ENCODE data around the gene PPP1R2. TPM values are rescaled to one million over a fixed set of nuclear protein-coding genes. Genes with fewer than 3 reads are reported as not detected.

The PPP1R2 gene
- total RNA-seq, 4 donors from 2014 or later: 31.8 to 60.5 (median 46.1) TPM

DNA sequence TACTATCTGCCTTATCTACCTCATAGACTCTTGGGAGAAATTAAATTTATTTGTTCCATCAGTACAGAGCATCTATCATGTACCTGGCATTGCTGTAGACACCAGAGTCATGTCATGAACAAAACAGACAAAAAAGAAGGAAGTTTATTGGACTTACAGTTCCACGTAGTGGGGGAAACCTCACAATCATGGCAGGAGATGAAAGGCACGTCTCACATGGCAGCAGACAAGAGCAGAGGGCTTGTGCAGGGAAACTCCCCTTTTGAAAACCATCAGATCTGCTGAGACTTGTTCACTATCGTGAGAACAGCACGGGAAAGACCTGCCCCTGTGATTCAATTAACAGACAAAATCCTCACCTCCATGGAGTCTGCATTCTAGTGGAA, 74.7 kb downstream of the PPP1R2 start:
- Histone ChIP-seq H3K4me3 (no peak overlapping the region), H3K27ac (no peak overlapping the region), H3K4me1 (peaks cover 0 to 4% (median 0%) of the 10 kb centered on the region in 3 donors), H3K27me3 (no peaks in the 10 kb centered on the region), H3K36me3 (no peaks in the 10 kb centered on the region), H3K9me3 (peaks cover 0 to 13% (median 0%) of the 10 kb centered on the region in 3 donors)
- TF ChIP-seq, protein P1, sequence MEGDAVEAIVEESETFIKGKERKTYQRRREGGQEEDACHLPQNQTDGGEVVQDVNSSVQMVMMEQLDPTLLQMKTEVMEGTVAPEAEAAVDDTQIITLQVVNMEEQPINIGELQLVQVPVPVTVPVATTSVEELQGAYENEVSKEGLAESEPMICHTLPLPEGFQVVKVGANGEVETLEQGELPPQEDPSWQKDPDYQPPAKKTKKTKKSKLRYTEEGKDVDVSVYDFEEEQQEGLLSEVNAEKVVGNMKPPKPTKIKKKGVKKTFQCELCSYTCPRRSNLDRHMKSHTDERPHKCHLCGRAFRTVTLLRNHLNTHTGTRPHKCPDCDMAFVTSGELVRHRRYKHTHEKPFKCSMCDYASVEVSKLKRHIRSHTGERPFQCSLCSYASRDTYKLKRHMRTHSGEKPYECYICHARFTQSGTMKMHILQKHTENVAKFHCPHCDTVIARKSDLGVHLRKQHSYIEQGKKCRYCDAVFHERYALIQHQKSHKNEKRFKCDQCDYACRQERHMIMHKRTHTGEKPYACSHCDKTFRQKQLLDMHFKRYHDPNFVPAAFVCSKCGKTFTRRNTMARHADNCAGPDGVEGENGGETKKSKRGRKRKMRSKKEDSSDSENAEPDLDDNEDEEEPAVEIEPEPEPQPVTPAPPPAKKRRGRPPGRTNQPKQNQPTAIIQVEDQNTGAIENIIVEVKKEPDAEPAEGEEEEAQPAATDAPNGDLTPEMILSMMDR (IDR thresholded peaks at IDR 0.05): no peak
- TF ChIP-seq POLR2A (IDR thresholded peaks at IDR 0.05): no peak
- no peak for DNase-seq
- intact Hi-C loops (cut with DNase I): no loop called here
- WGBS, 2 donors: 16 to 37% methylated on average over 4 of the region's 4 CpGs

DNA sequence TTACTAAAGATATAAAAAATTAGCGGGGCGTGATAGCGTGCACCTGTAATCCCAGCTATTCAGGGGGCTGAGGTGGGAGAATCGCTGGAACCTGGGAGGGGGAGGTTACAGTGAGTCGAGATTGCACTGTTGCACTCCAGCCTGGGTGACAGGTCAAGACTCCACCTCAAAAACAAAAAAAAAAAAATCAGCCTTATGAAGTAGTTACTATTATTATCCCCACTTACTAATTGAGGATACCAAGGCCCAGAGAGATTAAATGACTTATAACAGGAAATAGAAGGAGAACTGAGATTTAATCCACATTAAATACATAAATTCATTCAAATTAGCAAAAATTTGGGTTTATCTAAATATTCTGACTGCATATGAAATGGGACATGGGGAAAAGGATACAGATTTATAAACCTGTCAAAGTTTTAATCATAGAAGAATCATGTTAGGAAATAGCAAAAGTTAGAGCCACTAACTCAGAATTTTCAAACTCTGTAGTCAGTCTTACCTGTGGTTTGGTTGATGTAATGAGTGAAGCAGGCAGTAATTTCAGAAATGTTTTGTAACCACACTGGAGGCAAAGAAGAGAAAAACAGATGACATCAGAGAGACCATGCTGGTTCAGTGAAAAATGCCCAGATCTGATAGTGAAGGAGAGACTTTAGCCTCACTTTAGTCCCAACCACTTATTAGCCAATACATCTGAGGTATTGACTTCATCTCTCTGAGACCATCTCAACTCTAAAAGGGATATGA, 75.3 kb downstream of the PPP1R2 start:
- Histone ChIP-seq H3K9me3 (peaks cover 0 to 13% (median 0%) of the 10 kb centered on the region in 3 donors), H3K27me3 (no peaks in the 10 kb centered on the region), H3K4me1 (peaks cover 0 to 10% (median 0%) of the 10 kb centered on the region in 3 donors), H3K36me3 (no peaks in the 10 kb centered on the region), H3K4me3 (no peak overlapping the region), H3K27ac (no peak overlapping the region)
- no peak for DNase-seq
- TF ChIP-seq, protein P1 (IDR thresholded peaks at IDR 0.05): no peak
- TF ChIP-seq POLR2A (IDR thresholded peaks at IDR 0.05): no peak
- intact Hi-C loops (cut with DNase I): no loop called here
- WGBS, 2 donors: 88 to 100% methylated on average over 4 to 5 of the region's 5 CpGs

GRCh38 chr3:195466251-195466650, 76.9 kb downstream of the PPP1R2 start:
- H3K4me3 ChIP-seq: no peak overlapping the region
- peaks cover 5 to 23% (median 9%) of the 10 kb centered on the region in 3 donors for H3K4me1 ChIP-seq
- H3K36me3 ChIP-seq: no peaks in the 10 kb centered on the region
- no peak for DNase-seq
- H3K9me3 ChIP-seq: peaks cover 0 to 13% (median 0%) of the 10 kb centered on the region in 3 donors
- H3K27ac ChIP-seq: no peak overlapping the region
- no peaks in the 10 kb centered on the region for H3K27me3 ChIP-seq
- 83 to 90% methylated on average over 4 of the region's 4 CpGs for WGBS, 2 donors
- intact Hi-C loops (cut with DNase I): no loop called here
- TF ChIP-seq, protein P1 (IDR thresholded peaks at IDR 0.05): no peak
- no peak for TF ChIP-seq POLR2A (IDR thresholded peaks at IDR 0.05)

Small RNA genes within 50 kb of the gene (small RNA-seq; reads per million reads assigned to genes)
- gene RN7SL73P (0 reads per million in 4 donors), gene RNU6ATAC24P (0 reads per million in 4 donors)

Other genes with a start within 250 kb of the PPP1R2 start
- 10 to 100 TPM; 46.7 to 71.5 (median 50.8) TPM for gene ACAP2, start 100.3 kb downstream of the PPP1R2 start, total RNA-seq
- 100 to 1,000 TPM in 1 of 4 donors, 10 to 100 TPM in 3; 13.6 to 319 (median 55.9) TPM for gene APOD, start 40.6 kb upstream of the PPP1R2 start, total RNA-seq
- 10 to 100 TPM; 14.1 to 64.1 (median 25.7) TPM for gene MUC20, start 177.7 kb upstream of the PPP1R2 start, total RNA-seq

All from esophagus squamous epithelium (tissue), 5 donors.